Activated CD8-positive, alpha-beta memory T cell treated with anti-CD3 and anti-CD28 coated beads for 1 hour (primary cell): ENCODE results near the gene SNRPD3.
A peak's percentile ranks its signal among the peaks of the same experiment; 100 is the strongest.

Experiments used
- DNase-seq, 2 donors: peaks; one replicate each; pipeline ENCODE4 v3.0.0-alpha.2; 2020; ENCODE audit warnings: low read depth in 1 of 2; ENCODE audit errors: extremely low read depth in 1 of 2

Gene SNRPD3

GRCh38 chr22:24555165-24556039, at the start of gene SNRPD3:
SNRPD3 (plus strand) TSS chr22:24555999; CDS start chr22:24557675, 1,676 bp downstream.
- peak; percentile 97 to 99 for DNase-seq

GRCh38 chr22:24506802-24507438, 48.9 kb upstream of the SNRPD3 start:
- DNase-seq = no peak

- no peak for DNase-seq
Observed at GRCh38 chr22:24507716-24508115, 48.1 kb upstream of the SNRPD3 start.

- DNase-seq = no peak
Observed at GRCh38 chr22:24510637-24511625, 44.9 kb upstream of the SNRPD3 start.

- no peak for DNase-seq
Observed at GRCh38 chr22:24512043-24512442, 43.8 kb upstream of the SNRPD3 start.

- DNase-seq = no peak
Observed at GRCh38 chr22:24513378-24514240, 42.2 kb upstream of the SNRPD3 start.

GRCh38 chr22:24514241-24515026, 41.4 kb upstream of the SNRPD3 start:
- DNase-seq = no peak

- DNase-seq = no peak
Observed at GRCh38 chr22:24515027-24515338, 40.8 kb upstream of the SNRPD3 start.

GRCh38 chr22:24516301-24516737, 39.5 kb upstream of the SNRPD3 start:
- no peak for DNase-seq

GRCh38 chr22:24517446-24517845, 38.4 kb upstream of the SNRPD3 start:
- DNase-seq = no peak

GRCh38 chr22:24518228-24518627, 37.6 kb upstream of the SNRPD3 start:
- DNase-seq = no peak

GRCh38 chr22:24518771-24519485, 36.9 kb upstream of the SNRPD3 start:
- no peak for DNase-seq

- DNase-seq = no peak
Observed at GRCh38 chr22:24519496-24519895, 36.3 kb upstream of the SNRPD3 start.

GRCh38 chr22:24521791-24522245, 34.0 kb upstream of the SNRPD3 start:
- DNase-seq = no peak

GRCh38 chr22:24523873-24524272, 31.9 kb upstream of the SNRPD3 start:
- no peak for DNase-seq

- peak; percentile 45 to 57 for DNase-seq
Observed at GRCh38 chr22:24525416-24526037, 30.3 kb upstream of the SNRPD3 start.

- DNase-seq = no peak
Observed at GRCh38 chr22:24526191-24526590, 29.6 kb upstream of the SNRPD3 start.

- no peak for DNase-seq
Observed at GRCh38 chr22:24529898-24530297, 25.9 kb upstream of the SNRPD3 start.
